DMS 273 treated with DMSO at 0.1 percent for 48 hours (cell line): ENCODE data around the gene OTOF.
"Not testable (repeated sequence)": the region's sequence is repeated elsewhere in the genome, so short reads cannot be mapped to it uniquely, and the experiment has no call there.

Experiments used
- DNase-seq: peaks from one replicate; lab custom pipeline; 2025; lab: John Stamatoyannopoulos, UW

OTOF gene

GRCh38 chr2:26479789-26480565, 2.1 kb upstream of the OTOF start:
- DNase-seq = no peak

DNA sequence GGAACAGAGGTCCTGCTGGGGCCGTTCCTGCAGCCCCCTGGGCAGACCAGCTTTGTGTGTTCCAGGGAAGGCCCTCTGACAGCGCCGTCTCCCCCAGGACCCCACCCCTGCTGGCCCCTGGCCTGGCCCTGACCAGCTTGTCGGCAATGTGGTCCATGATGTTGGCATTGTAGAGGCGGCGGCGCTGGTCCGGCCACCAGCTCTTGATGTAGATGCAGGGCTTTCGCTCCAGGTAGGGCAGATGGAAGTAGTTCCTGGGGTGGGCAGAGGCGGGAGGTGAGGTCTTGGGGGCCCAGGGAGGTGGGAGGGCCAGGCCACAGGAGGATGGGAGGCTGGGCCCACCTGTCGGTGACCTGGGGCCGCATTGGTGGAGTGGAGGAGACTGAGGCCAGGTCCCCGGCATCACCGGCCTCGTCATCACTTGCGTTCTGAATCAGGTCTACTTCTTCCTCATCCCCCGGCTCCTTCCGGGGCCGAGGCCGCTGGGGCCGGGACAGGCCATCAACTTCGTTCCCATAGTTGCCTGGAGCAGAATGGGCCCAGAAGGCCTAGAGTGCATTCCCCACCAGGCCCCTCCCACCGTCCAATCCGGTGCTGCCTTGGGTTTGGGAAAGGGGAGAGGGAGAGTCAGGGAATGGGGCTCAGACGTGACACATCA, 1.3 kb upstream of the OTOF start:
- no peak for DNase-seq

DNA sequence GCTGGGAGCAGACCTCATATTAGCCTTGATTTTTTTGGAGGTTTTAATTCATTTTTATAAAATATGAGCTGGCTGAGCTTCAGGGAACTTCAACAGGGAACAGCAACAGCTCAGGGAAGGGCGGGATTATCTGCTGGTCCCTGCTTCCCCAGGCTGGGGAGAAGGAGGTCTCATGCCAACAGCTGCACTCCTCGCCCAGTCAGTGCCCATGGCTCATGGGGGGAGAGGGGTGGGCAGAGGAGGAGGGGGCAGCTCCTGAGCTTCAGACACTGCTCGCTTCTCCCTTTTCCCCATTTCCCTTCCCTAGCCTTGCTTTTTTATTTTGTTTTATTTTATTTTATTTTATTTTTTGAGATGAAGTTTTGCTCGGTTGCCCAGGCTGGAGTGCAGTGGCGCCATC, 442 bp upstream of the OTOF start:
- no peak for DNase-seq

GRCh38 chr2:26477126-26477910, 606 bp downstream of the OTOF start:
- no peak for DNase-seq

DNA sequence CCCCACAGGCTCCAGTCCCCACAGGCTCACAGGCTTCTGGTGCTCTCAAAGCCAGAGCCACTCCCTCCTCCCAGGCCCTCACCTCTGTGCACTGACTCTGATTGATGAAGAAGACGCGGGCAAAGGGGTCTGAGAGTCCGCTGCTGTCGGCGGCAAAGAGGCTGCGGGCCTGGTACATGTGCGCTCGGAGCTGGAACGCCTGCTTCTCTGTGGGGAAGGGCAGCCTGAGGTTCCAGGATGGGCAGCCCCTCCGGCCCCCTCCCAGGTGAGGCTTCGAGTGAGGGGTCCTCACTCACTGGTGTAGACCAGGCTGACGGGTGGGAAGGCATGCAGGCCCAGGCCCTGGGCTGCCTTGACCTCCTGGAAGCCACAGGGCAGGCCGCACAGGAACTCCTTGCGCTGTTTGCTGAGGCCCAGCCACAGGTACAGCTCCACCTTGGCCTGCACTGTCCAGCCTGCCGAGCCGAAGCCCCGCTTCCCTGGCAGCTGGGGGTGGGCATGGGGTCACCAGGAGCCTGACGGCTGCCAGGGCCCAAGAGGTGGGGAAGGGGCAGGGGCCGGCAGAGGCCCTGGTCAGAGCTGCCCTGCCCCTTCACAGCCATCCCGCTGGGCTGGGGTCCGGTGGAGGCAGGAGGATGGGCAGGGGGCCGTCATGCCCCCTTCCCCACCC, 2.0 kb downstream of the OTOF start:
- DNase-seq = no peak

- no peak for DNase-seq
Observed at GRCh38 chr2:26475037-26475436, 2.9 kb downstream of the OTOF start.

- DNase-seq = no peak
Observed at GRCh38 chr2:26474261-26474785, 3.6 kb downstream of the OTOF start.

DNA sequence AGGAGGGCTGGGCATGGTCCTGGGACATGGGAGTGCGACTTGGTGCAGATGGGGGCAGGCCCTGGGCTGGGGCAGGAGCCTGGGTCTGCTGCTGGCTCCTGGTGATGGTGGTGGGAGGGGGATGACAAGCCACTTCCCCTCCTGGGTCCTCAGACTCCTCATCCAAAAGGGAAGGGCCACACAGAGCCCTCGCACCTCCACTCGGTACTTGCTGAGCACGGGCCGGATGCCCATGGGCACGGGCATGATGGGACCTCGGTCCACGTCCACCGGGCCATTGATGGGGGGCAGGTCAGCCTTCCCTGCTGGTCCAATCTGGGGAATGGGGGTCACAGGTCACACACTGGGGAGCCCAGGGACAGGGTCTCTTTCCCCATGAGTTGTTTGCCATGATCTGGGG, 4.1 kb downstream of the OTOF start:
- DNase-seq = no peak

DNA sequence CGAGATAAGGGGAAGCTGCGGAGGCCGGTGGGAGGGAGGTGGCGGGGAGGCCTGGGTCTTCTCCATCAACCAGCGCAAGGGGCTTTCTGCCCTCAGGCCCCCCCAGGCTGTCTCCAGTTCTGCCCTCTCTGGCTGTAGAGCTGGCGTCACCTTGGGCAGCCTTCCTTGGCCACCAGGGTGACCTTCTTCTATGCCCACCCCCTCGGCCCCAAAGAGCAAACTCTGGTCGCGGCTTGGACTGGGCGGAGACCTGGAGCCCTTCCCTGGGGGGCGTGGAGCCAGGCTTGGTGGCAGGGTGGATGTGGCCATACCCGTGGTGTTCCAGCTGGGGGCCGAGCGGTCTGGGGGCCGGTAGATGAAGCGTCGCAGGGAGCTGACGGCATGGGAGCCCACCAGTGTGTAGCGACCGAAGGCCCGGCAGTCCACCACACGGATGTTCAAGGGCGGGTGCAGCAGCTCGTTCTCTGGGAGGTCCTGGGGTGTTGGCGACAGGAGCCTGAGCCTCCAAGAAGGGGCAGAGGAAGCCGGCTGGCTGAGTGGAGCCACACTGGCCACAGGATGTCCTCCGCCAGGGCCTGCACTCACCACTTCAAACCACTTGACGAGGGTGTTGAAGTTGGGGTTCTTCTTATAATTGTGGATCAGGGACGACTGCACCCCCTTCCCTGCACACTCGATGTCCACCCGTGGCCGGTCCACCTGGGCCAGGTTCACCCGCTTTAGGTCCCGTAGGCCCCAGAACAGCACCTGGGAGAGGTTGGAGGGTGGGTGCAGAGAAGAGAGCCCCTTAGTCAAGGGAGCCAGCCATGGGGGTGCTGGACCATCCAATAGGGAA, 4.9 kb downstream of the OTOF start:
- DNase-seq = no peak

DNA sequence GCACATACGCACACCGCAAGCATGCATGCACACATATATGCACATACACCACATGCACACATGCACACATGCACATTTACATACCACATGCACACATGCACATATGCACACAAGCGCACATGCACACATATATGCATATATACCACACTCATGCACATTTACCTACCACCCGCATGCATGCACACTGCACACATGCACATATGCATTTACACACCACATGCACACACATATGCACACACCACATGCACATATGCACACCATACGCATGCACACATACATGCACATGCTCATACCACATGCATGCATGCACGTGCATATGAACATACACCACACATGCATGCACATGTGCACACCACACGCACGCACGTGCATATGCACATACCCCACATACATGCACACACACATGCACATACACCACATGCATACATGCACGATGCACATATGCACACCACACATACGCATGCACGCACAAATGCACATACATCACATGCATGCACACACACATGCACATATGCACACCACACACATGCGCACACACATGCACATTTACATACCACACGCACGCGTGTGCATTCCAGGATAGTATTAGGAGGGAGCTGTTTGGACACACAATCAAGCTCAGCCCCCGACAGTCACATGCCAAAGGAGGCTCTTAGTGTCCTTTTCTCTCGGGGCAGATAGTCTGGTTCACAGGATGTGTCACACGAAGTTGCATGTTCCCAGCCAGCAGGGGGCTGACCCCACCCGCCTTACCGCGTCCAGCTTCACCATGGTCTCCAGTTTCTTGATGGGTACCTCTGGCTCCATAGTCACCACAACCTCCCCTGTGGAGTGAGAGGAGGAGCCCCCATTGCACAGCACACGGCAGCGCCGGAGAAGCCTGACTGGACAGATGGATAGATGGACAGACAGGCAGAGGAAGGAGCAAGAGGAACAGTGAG, 5.9 kb downstream of the OTOF start:
- no peak for DNase-seq

DNA sequence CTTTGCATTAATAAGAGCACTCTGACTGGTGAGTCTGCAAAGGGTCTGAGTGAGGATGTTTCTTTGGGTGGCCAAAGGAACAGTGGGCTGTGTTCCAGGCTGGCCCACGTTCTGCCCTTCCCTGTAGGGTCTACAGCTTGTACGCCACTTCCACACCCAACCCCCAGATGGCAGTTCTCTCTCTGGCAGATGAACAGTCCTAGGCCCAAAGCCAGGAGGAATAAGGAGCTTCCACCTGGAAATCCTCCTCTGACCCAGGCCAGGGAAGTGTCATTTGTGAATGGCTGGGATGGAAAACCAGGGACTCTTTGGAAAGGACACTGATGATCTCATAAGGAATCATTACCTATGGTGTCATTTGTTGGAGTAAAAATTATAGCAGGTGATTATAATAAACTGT, 6.6 kb downstream of the OTOF start:
- peak; percentile 27 for DNase-seq

DNA sequence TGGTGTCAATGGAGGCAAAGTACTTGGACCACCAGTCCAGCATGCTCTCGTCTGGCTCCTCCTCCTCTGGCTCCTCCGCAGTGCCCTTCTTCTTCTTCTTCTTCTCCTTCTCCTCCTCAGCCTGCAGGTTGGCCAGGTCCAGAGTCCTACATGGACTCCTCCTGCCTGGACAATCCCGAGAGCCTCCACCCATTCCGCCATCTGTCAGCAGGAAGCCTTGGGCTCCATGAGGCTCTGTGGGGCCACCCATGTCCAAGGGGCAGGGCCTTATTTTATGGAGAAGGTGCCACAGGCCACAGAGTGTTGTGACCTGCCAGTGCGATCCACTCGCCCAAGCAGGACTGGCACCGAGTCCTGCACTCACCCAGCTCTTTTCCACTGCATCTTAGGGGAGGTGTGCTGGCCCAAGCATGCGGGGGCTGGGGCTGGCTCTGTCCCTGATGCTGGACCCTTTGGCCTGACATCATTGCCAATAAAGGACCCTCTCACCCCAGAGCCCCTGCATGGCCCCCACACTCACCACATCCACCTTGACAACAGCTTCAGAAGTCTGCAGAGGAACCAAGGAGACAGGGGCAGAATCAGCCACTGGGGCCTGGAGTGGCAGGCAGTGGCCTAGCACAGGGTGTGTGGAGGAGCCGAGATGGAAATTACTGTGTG, 7.2 kb downstream of the OTOF start:
- no peak for DNase-seq

DNA sequence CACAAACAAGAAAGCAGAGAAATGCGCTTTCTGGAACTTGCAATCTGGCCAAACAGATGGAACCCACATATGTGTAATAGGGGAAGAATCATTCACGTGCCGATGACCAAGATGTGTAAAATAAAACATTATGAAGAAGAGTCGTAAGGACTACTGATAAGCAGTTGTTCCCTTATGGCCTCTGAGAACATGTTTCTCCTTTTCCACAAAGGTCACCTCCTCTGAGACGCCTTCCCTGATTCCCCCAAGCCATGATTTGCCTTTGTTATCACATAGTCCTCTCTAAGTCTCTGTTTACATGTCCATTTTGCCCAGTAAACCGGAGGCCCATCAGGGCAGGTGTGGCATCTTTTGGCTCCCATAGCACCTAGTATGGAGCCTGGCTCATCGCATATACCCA, 8.0 kb downstream of the OTOF start:
- DNase-seq = no peak

- DNase-seq = peak; percentile 55
Observed at GRCh38 chr2:26469092-26469710, 8.7 kb downstream of the OTOF start.

DNA sequence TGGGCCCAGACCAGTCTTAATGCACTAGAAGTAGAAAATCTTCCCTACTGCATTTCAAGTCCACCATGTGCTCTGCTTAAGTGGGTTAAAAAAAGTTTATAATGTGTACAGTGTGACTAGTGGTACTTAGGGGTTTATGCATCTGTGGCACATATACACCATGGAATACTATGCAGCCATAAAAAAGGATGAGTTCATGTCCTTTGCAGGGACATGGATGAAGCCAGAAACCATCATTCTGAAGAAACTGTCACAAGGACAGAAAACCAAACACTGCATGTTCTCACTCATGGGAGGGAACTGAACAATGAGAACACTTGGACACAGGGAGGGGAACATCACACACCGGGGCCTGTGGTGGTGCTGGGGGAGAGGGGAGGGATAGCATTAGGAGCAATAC, 9.4 kb downstream of the OTOF start:
- not testable (repeated sequence) for DNase-seq

DNA sequence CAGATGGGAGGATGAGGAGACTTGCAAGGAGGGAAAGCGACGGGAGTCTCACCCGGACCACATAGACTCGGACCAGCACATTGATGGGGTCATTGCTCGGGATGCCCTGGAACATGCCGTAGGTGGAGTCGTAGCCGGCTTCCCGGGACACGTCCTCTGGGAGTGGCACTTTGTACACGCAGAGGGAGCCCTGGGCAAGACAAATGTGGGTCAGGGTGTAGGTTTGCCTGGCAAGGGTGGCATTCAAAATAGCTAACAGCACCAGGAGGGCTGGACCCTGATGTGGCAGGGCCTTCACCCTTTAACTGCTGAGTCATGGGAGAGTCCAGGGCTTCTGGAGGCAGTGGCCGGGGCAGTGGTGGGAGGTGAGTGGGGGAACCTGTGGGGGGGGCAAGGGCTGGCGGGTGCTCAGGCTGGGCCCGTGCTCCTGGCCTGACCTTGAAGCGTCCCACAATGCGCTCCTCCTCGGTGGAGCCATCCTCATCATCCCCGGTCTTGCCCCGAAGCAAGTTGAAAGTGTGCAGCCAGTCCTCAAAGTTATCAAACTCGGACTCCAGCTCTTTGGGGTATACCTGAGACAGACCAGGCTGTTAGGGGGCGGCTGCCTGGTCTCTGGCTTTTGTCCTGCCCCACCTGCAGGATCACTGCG, 11.1 kb downstream of the OTOF start:
- no peak for DNase-seq

GRCh38 chr2:26465981-26466471, 11.9 kb downstream of the OTOF start:
- DNase-seq = no peak

DNA sequence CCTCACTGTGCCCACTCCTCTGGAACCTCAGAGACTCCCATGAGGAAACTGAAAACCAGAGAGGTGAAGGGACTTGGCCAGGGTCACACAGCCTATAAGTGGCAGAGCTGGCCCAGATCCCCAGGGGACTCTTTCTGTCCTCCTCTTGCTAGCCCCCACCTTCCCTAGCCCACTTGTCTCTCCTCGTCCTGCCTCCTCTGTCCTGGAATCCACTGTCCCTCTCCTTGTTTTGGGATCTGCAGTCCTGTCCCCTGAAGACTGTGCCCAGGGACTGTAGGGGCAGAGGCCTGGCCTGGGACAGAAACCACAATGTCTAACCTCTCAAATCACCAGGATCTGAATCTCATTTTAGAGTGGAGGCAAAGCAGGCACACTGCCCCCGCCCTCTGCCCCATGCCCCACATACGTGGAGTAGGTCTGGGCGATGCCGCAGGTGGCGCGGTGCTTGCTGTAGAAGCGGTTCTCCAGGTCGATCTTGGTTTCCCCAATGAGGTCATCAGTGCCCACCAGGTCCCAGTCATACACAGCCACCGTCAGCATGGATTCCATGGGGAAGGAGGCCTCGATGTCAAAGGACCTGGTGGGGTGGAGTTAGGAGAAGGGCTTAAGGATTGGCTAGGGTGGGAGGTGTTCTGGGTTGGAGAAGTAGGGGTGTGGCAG, 12.5 kb downstream of the OTOF start:
- no peak for DNase-seq
